GM12864 (cell line): ENCODE data around the gene CORO7.

Experiments
- DNase-seq: peaks from one replicate; pipeline ENCODE4 v3.0.0-alpha.2; 2011; ENCODE audit warnings: low read depth
- H3K4me3 ChIP-seq: 2 replicates; pipeline ENCODE4 v1.5.1; 2011; ENCODE audit warnings: mild to moderate bottlenecking, low read depth, low read length, control low read depth
- TF ChIP-seq, protein P1 (sequence below): IDR thresholded peaks from 2 replicates; pipeline ENCODE4 v1.5.1; 2011; ENCODE audit warnings: low read depth, mild to moderate bottlenecking, moderate library complexity, low read length, control low read depth, inconsistent platforms; ENCODE audit errors: missing control alignments

Gene CORO7

DNA sequence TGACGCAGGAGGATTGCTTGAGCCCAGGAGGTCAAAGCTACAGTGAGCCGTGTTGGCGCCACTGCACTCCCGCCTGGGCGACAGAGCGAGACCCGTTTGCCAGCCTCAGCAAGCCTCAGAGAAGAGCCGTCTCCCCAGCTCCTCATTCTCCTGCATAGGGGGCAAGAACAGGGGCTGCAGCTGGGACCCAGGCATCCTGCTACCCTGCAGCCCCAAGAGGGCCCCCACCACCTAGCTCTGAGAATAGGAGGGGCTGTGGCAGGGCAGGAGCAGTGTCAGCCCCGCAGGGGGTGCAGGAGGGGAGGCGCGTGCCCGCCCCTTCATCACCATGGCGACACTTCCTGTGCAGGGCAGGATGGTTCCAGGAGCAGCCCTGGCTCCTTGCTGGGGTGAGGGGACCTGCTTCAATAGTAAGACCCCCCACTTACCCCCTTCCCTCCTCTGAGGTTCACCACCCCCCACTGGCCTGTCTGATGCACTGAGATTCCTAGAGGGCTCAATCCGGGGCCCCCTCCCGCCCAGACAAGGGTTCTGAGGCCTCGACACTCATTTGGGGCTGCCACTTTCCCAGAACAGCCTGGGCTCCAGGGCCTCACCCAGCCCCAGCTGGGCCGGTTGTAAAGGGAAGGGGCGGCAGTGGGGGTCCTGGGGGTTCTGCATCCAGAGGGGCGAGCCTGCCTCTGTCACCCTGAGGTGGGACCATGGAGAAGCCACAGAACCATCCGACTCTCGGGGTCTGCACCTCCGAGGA lies 24.6 kb downstream of the CORO7 start:
- H3K4me3 ChIP-seq, result no peak overlapping the region
- TF ChIP-seq, protein P1, sequence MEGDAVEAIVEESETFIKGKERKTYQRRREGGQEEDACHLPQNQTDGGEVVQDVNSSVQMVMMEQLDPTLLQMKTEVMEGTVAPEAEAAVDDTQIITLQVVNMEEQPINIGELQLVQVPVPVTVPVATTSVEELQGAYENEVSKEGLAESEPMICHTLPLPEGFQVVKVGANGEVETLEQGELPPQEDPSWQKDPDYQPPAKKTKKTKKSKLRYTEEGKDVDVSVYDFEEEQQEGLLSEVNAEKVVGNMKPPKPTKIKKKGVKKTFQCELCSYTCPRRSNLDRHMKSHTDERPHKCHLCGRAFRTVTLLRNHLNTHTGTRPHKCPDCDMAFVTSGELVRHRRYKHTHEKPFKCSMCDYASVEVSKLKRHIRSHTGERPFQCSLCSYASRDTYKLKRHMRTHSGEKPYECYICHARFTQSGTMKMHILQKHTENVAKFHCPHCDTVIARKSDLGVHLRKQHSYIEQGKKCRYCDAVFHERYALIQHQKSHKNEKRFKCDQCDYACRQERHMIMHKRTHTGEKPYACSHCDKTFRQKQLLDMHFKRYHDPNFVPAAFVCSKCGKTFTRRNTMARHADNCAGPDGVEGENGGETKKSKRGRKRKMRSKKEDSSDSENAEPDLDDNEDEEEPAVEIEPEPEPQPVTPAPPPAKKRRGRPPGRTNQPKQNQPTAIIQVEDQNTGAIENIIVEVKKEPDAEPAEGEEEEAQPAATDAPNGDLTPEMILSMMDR, result no peak
- DNase-seq, result no peak

GRCh38 chr16:4390266-4391260 lies 25.8 kb downstream of the CORO7 start:
- TF ChIP-seq, protein P1, result no peak
- no peak for DNase-seq
- H3K4me3 ChIP-seq, result no peak overlapping the region

GRCh38 chr16:4389051-4389955 lies 27.1 kb downstream of the CORO7 start:
- DNase-seq, result no peak
- H3K4me3 ChIP-seq, result no peak overlapping the region
- TF ChIP-seq, protein P1, result no peak

DNA sequence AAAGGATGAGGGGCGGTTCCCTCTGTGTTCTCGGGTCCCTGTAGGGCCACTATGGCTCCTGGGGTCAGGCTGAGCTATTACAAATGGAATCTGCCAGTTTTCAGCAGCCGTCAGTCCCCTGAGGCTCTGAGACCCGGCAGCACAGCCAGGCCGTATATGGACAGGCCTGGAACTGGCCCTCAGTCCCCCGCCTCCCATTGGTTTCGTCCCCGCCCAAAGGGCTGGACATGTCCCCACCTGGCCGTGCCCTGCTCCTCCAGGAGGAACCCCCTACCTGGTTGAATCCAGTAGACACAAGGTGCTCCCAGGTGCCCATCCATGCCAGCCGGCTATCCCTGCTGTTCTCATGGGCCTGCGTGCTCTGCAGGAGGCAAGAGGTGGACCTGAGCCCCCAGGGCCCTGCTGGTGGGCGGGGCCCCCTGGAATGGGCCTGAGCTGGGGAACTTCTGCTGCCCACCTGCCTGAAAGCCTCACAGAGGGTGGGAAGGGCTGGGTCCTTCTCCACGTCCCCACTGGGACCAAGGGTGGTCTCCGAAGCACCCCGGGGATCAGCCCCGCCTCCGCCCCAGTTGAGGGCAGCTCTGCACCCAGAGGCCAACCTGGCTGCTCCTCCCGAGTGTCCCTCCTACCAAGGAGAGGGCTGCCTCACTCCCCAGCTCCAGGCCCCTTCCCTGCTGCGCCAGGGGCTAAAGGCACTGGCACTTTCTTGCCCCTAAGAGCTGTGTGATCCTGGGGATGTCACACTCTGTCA lies 27.9 kb downstream of the CORO7 start:
- TF ChIP-seq, protein P1, result no peak
- H3K4me3 ChIP-seq, result no peak overlapping the region
- DNase-seq, result no peak

GRCh38 chr16:4387781-4388180 lies 28.6 kb downstream of the CORO7 start:
- no peak for DNase-seq
- H3K4me3 ChIP-seq, result no peak overlapping the region
- TF ChIP-seq, protein P1, result no peak

- TF ChIP-seq, protein P1, result no peak
- DNase-seq, result no peak
- H3K4me3 ChIP-seq, result no peak overlapping the region
These were observed 29.3 kb downstream of the CORO7 start for GRCh38 chr16:4386951-4387565.
